NCI-H446 (cell line): ENCODE measurements around the gene PGM1.
"Not testable (repeated sequence)": the region's sequence is repeated elsewhere in the genome, so short reads cannot be mapped to it uniquely, and the experiment has no call there.

Experiments used
- DNase-seq, 2 experiments: peaks; one replicate each; lab custom pipeline; 2025; lab: John Stamatoyannopoulos, UW

Gene PGM1

DNA sequence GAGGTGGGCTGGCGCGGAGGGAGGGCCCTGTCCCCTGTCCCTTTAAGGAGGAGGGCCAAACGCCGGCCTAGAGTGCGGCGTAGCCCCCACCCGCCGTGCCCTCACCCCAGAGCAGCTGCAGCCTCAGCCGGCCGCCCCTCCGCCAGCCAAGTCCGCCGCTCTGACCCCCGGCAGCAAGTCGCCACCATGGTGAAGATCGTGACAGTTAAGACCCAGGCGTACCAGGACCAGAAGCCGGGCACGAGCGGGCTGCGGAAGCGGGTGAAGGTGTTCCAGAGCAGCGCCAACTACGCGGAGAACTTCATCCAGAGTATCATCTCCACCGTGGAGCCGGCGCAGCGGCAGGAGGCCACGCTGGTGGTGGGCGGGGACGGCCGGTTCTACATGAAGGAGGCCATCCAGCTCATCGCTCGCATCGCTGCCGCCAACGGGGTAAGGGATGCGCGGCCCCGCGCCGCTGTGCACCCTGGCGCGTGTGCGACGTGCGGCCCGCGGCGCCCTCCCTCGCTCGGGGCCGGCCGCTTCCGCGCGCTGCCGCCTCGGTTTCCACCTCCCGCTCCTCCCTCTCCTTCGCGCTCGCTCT is at the start of gene PGM1:
Gene PGM1, plus strand, starts transcription at position 109 of the 583 bp plus-strand sequence. Its CDS starts 78 bp downstream, at position 187.
- DNase-seq: peak; percentile 31 to 75

GRCh38 chr1:63545780-63546179 is 47.4 kb upstream of the PGM1 start:
- DNase-seq: no peak

DNA sequence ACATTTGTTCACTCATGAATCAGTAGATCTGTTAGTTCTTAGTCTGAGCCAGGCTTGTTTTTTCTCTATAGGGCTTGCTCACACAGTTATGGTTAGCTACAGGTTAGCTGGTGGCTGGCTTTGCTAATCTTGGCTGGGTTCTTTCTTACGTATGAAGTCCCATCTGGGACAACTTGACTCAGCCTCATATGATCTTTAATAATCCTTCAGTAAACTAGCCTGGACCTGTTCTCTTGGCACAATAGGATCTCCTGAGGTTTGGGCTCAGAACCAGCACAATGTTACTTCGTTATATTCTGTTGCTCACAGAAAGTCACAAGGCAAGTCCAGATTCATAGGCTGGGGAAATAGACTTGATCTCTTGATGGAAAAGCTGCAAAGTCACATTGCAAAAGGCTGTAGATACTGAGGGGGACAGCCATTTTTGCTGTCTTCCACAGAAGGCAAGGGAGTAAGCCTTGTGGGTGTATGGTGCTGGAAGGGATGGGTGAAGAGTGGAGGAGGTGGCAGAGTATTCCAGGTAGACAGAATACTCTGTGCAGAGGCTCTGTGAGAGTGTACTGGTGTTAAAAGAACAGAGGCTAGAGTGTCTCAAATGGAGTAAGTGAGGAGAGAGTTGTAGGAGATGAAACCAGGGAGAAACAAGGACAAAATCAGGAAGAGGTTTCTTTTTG is 45.5 kb upstream of the PGM1 start:
- DNase-seq: peak; percentile 73 to 86

- DNase-seq: no peak
Observed at GRCh38 chr1:63548303-63548702, 44.9 kb upstream of the PGM1 start.

GRCh38 chr1:63548877-63549276 is 44.3 kb upstream of the PGM1 start:
- no peak for DNase-seq

GRCh38 chr1:63555480-63555879 is 37.7 kb upstream of the PGM1 start:
- no peak for DNase-seq

DNA sequence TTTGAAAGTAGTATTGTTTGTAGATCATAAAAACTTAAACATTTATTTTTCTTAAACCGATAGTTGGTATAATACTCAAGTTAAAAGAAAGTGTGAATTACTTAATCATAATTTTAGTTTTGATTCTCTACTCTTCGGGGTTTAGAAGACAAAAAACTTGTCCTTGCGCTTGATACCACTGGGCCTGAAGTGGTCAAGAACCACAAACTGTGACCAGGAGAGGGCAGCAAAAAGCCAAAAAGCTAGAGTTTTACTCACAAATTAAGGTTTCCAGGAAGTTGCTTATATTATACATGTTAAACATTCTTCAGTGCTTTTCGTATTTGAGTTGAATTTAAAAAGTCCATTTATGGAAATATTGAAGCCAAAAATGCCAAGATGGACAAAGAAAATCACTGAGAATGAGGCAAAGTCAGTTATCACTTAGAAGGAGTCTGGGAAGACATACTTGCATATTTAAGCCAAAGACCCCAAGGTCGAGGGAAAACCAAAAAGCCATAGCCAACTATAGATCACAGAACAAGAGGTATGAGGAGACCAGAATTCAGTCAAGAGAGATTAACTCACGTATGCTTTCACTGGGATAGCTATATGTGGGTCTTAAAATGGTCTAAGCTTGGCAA is 35.7 kb upstream of the PGM1 start:
- DNase-seq: peak; percentile 41 to 50

DNA sequence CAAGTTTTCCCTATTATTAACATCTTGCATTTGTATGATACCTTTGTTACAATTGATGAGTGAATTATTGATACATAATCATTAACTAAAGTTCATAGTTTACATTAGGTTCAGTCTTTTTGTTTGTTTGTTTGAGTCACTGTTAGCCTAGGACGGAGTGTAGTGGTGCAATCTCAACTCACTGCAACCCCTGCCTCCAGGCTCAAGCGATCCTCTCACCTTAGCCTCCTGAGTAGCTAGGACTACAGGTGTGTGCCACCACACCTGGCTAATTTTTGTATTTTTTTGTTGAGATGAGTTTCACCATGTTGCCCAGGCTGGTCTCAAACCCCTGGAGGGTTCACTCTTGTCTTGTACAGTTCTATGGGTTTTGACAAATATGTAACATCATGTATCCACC is 33.9 kb upstream of the PGM1 start:
- no peak for DNase-seq

DNA sequence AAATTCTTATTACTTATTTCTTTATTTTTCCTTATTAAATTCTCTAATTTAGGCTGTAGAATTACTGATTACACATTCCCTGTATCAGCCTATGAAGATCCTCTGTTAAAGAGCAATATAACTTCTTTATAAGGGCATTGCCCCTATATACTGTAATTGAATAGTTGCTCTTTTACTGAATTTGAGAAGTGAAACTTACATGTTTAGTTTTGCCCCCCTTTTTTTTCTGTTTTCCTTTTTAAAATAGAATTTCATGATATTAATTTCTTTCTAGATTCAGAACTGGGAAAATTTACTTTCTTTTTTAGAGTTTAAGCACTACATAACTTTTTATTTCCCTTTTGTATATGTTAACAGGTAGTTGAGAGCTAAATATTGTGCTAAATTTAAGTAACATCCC is 29.5 kb upstream of the PGM1 start:
- no peak for DNase-seq

- no peak for DNase-seq
Observed at GRCh38 chr1:63569068-63569467, 24.1 kb upstream of the PGM1 start.

- DNase-seq: no peak
Observed at GRCh38 chr1:63569640-63570316, 23.4 kb upstream of the PGM1 start.

GRCh38 chr1:63572686-63573085 is 20.5 kb upstream of the PGM1 start:
- not testable (repeated sequence) for DNase-seq

DNA sequence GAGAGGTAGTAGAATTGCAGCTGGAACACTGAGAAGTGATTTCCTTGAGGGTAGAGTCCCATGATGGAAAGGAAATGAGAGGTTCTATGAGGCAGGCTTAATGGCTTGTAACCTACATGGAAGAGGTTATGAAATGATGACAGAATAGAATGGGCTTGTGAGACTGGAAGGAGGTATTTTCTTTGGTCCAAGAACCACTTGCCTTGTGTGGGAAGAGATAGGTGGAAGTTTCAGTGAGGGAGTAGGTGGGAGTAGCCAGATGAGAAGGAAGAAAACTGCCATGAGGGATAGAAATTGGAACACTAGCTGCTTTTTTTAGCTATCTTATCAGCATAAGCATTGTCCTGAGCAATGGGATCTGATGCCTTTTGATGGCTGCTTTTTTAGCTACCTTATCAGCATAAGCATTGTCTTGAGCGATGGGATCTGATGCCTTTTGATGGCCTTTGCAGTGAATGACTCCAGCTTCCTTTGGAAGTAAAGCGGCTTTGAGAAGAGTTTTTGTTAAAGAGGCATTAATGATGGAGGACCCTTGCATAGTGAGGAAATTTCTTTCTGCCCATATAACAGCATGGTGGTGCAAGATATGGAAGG is 18.9 kb upstream of the PGM1 start:
- DNase-seq: not testable (repeated sequence)

GRCh38 chr1:63575340-63575826 is 17.8 kb upstream of the PGM1 start:
- peak; percentile 51 to 79 for DNase-seq

- not testable (repeated sequence) for DNase-seq
Observed at GRCh38 chr1:63586326-63586725, 6.9 kb upstream of the PGM1 start.

GRCh38 chr1:63590166-63590560 is 3.0 kb upstream of the PGM1 start:
- no peak for DNase-seq

- no peak for DNase-seq
Observed at GRCh38 chr1:63592536-63593302, 492 bp upstream of the PGM1 start.

DNA sequence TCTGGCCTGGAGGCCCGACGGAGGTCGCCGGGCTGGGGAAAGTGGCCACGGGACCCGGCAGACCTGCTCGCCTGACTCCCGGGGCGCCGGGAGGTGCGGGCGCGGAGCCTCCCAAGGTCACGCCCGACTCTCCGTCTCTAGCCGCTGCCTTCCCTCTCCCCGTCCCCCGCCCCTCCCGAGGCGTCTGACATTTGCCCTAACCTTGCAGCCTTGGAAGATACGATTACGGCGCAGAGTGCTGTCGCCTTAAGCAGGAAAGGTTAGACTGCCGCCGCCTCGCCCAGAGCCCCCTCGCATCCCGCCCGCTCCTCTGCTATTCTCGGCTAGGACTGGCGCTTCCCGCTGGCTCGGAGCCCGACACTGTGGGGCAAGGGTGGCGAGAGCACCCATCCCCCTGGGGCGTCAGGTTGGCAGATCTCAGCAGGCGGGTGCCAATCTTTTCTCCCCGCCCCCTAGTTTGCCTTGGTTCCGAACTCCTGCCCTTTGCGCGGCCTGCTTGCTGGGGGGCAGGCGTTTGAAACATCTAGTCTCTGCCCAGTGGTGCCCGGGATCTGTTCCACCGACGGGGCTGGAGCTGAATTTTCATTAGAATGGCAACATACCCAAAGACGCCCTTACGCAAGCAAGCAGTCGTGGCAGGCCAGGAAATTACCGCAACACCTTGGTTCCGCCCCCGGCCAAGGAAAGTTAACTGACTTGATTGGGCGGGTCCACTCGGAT is 835 bp downstream of the PGM1 start:
- peak; percentile 25 to 53 for DNase-seq

DNA sequence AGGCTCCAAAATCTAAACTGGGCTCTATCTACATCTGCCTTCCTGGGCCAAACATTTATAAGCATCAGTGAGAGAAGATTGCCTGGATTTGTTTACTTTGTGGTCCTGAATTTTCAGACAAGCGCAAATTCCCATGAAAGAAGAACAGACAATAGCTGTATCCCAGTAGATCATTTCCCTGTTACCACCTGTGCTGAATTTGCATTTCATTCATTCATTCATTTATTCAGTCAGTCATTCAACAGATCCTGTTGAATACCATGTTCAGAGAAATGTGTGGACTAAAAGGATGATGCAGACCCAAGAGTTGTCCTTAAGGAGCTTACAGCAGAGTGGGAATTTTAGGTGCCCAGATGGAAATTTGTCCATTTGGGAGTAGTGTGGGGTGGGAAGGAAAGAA is 2.2 kb downstream of the PGM1 start:
- DNase-seq: no peak

GRCh38 chr1:63599799-63600198 is 6.6 kb downstream of the PGM1 start:
- DNase-seq: no peak

- no peak for DNase-seq
Observed at GRCh38 chr1:63600248-63600647, 7.0 kb downstream of the PGM1 start.
